Stimulated activated naive CD8-positive, alpha-beta T cell treated with anti-CD3 and anti-CD28 coated beads, Interleukin-15, Interleukin-2, amounts not matched to agents 100 U/mL and 50 U/mL, for 24 hours (primary cell): ENCODE data around the gene HLCS.
A peak's percentile ranks its signal among the peaks of the same experiment; 100 is the strongest.

Source experiments
- ATAC-seq: fragments of 150-1000 bp; cut with Tn5 transposase; one replicate; pipeline ENCODE4 v1.10.0; 2021
- DNase-seq: peaks from one replicate; pipeline ENCODE4 v3.0.0; 2021

The HLCS gene

DNA sequence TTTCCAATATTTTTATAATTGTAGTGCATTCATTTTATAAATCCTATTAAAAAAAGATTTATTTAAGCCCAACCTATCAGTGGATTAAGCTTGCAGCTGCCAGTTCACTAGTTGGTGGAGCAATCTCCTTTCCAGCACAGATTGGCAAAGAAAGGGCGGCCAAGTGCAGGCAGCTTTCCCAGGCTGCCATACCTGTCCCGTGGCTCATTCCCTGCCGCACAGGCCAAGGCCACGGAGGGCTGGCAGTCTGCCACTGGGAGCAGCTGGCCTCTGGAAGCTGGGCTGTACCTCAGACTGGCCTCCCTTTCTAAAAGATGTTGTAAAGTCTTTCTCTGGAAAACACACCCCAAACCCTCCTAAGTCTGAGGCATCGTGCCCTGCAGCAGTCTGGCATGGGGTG, 193.4 kb downstream of the HLCS start:
- DNase-seq (no peak), ATAC-seq (no peak)

DNA sequence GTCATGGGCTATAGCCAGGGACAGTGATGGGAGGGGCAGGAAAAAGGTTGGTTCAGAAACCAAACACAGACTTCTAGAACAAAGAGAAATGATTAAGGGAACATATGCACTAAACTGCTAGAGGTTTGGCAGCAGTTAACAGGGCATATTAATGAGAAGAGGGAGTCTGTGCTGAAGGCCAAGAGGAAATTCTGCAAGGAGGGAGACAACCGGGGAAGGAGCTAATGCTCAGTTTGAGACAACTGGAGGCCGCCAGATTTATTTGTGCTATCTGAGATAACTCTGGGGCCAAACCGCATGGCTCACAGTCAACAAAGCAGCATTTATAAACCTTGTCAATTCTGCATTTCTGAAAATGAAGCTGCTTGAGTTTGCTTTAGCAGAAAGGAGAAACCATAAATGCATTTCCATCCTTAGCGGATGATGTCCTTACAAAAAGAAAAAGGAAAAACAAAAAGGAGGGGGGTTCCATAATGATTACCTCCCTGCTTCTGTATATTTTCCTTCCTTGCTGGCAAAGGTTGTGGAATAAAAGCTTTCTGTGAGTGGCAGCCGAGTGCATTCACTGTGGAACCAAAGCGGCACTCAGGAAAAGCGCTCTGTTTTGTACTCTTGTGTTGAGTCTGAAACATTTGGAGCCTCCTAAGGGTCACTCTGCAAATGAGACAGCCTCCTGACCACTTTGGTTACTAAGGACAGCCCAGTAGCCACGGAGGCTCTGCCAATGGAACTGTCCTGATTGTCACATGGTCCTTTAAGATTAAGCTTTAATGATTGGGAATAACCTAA, 197.2 kb downstream of the HLCS start:
- DNase-seq (no peak), ATAC-seq (no peak)

DNA sequence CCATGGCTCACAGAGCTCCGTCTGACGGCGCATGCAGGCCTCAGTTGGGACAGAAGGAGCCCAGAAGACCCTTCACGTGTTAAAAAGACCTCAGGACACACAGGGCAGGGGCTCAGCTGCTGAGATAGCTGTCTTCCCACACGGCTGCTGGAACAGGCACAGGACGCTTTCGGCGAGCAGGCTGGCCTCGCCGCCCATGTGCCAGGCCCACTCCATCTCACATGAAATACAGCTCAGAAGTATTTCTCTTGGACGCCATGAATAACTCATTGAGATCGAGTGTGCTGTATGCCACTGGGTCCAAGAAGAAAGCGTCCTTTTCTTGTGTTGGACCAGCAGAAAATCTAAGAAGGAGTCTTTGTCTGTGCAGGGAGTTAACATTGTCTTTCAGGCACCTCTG, 198.0 kb downstream of the HLCS start:
- ATAC-seq (no peak), DNase-seq (no peak)

DNA sequence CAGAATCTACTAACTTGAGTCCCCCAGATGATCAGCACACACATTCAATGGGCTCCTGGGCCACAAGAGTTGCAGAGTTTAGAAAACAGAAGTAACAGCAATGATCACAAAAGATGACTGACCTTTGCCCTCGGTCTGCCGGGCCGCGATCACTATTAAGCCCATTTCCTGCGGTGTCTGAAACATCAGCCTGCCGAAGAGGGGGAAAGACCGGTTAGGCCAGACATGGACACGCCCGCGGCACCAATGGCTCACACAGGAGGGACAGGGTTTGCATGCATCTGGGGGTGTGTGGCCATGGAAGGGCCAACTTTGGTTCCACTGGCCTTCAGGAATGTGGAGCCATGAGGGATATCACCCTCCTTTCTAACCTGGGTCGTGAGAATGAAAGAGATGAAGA, 199.4 kb downstream of the HLCS start:
- DNase-seq (no peak), ATAC-seq (no peak)

DNA sequence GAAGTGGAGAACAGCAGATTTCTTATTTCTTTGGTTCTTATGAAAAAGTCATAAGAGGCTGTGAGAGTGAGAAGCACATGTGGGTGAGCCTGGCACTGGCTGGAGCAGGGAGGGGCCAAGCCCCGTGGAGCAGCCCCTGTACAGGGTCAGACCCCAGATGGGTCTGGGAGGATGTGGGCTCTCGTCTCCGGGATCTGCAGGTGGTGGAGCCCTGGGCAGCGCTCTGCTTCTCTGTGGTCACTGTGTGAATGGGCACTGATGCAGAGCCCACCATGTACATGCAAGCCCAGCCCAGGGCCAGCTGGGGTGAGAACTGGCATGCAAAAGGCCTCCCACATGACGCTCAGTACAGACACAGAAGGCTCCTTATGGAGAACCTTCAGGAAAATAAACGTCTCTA, 200.0 kb downstream of the HLCS start:
- ATAC-seq: no peak

DNA sequence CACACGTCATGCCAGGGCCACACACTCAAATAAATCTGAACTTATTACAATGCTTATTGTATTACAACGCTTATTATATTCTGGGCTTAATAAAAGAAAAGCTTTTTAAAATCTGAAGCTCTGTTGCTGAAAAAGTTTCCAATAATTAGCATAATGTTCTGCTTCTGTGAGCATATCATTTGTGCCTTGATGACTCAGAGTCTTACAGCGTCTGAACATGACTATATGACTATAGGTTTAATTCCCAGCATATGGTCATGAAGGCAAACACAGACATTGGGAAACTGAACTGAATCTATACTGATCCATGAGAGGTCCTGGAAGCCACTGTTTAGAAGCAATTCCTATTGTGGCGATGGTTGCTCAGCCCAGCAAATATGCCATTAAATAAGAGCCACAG, 201.2 kb downstream of the HLCS start:
- ATAC-seq (no peak), DNase-seq (no peak)

More for the DNA sequence above, 200.0 kb downstream of the HLCS start:
- no peak for DNase-seq

DNA sequence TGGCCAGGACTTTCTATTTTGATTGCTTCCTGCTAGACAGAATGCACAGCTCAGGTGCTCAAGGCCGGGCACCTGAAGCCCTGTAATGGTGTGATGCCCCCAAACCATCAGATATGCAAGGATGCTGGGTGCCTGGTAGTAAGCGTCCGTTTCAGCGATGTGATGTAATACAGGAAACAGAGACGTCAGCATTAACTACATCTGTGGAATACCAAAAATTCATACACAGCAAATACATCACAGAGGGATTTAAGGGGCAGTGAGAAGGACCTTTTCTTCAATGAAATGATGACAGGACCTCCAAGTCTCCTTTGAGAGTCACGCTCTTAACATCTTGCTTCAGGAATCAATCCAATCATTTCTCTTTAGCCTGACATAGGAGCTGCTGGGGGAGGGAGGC, 203.2 kb downstream of the HLCS start:
- DNase-seq: no peak

DNA sequence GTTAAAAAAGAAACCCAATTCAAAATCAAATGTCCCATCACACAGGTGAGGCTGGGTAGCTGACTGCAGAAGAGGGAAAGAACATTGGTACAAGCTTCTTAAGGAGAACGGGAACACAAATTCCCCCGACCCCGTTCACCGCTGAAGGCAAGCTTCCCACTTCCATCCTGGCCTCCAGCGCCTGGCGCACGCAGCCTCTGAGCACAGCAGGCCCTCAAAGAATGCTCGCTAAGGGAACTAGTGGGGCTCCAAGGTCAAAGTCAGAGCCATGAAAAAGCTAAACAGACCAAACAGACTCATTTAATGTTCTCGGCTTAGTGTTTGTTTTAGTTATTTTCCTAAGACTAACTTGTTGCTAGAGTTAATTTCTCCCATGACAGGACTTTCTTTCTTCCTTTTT, 203.8 kb downstream of the HLCS start:
- DNase-seq: no peak
- no peak for ATAC-seq

More for the DNA sequence above, 203.2 kb downstream of the HLCS start:
- no peak for ATAC-seq

DNA sequence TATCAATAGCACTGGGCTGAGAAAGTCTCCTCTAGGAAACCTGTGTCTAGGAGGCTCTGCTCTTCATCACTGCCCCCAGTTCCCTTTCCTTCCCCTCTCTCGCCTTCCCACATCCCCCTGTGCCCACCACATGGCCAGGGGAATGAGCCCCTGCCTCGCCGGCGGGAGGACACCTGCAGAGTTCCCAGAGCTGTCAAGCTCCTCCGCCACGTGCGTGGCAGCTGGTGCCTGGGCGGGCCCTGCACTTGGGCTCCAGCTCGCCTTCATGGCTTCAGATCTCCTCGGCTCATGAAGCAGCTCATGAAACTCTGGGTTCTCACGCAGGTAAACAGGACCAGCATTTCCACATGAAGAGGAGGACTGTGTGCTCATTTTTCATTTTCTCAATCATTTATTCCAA, 204.8 kb downstream of the HLCS start:
- DNase-seq (no peak), ATAC-seq (no peak)

DNA sequence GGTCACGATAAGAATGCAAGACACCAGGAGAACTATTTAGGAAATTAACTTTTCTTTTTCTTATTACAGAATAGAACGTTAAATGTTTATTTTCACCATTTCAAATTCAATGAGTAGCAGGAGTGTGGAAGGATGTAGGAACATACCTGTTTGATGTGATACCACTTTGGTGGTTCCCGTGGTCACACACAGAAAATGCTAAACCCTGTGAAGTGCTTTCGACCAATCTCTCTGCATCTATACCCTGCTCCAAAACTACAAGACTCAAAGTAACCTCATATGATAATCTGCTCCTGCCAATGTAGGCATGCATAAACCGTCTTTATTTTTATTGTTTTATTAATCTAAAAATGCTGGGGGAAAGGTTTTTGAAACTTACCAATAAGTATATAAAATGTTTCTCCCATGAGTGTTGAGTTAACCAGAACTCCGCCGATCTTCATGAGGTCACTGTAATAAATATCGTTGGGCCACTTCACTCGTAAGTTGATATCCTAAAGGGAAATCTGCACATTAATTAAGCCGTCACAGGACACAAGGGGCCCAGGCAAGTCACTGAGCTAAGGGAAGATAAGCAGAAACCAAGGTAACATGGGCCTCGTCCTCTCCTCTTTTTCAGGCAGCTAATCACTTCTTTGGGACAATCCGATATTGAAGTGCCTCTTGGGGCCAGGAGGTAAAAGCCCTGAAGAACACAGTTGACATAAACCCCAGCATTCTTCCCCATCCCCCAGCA, 207.0 kb downstream of the HLCS start:
- DNase-seq (no peak), ATAC-seq (no peak)

DNA sequence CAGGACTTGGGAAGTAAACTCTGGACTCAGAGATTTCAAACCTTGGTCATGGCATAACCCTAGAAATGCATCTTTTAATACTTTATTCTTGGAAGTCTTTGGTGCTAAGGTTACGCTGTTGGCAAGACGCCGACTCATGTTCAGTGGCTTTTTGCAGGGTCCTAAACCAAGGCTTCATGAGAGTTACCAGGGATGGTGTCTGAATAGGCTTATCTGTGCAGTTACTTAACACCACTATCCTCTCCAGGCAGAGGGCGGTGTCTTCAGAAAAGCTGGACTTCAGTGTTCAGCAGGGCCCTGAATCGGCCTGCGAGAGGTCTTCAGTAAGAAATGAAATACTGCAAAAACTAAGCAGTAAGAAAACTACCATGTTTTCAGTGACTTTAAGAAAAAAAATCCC, 209.3 kb downstream of the HLCS start:
- ATAC-seq: no peak

DNA sequence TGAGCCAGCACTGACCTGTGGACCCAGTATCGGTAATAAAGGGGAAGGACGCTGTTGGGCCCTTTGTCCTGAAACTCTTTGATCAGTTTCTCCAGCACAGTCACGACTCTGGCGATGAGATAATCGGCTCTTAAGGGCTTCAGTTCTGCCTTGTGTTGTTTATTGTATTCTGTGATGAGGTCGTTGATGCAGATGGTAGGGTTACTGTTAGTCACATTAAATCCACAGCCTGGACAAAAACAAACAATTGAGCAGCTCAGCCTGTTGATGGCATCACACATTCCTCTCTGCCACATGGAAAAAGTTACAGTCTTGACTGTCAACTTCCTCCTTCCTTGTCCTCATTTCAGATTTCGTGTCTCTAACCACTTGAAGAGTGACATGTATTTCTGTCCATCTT, 209.9 kb downstream of the HLCS start:
- DNase-seq: no peak
- ATAC-seq: no peak

More for the DNA sequence above, 209.3 kb downstream of the HLCS start:
- no peak for DNase-seq

DNA sequence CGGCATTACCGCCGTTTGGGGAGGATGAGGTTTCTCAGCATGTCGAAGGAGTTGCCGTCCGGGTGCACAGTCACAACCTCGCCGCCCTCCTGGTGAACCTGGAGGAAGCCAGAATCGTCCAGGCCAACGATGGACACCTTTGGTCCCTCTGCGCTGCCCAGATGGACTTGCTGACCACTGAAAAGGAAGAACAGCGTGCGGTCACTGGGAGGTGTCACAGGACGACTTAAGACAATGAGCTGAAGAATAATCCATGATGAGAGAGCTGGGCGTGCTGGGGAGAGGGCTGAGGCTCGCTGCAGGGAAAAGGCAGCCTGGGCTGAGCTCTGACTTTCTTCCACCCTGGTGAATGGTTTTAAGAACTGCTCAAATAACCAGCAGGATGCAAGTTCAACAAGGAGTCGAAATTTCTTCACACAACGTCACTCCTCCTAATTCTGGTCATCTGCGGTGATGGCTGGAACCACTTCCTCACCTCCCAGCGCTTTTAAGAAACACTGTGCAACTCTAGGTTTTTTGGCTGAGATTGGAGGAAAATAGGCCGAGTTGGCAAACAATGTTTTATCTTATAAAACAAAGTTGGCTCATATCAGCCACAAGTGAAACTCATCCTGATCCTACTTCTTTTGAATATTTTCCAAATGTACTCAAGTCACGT, 212.1 kb downstream of the HLCS start:
- DNase-seq: no peak

DNA sequence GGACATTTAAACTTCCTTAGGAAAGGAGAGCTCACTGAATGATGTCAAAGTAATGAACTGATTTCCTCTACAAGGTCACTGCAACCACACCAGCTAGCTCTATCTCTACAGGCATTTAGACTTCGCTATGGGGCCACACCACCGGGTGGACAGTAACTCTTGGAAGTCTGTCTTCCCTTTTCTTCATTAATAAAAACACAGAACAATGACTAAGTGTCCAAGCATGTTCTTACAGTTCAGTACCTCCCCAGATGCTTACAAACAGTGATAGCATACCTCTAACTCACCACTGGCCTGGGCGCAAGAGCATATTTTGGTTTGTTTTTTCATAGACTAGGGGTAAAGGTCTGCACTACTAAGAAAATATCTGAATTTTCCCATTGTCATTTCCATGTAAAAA, 212.9 kb downstream of the HLCS start:
- DNase-seq: no peak
- no peak for ATAC-seq

More for the DNA sequence above, 212.1 kb downstream of the HLCS start:
- ATAC-seq: no peak

DNA sequence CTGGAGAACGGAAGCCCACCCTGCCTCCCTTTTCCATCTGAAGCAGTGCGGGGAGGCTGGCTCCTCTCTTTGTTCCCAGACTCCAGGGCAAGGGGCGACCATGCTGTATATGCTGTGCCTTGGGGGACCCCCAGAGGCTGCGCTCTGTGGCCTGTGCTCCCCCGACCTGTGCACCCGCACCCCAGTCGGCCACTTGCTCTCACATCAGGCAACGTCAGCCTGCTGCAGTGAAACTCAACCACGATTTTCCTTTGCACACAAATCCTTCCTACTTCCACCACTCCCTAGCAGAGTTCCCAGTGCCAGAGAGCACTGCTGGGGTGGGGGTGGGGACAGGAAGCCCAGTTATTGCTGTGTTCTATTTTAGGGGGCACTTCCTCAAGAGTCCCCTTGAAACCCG, 215.1 kb downstream of the HLCS start:
- ATAC-seq (no peak), DNase-seq (no peak)

DNA sequence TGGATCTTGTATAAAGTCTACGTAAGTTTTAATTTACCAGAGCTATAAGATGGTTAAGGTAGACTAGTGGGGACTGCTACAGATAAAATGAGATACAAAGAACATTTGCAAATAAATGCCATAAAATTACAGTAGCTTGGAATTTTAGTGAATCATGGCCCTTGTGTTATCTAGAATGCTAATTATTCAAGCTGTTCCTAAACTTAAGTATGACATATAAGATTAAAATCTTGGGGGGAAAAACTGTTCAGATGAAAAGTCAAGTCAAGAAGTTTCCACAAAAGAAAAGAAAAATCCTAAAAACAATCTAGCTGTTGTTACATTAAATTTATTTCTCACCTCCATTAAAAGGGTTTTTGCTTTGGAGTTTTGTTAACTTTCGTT, 215.9 kb downstream of the HLCS start:
- ATAC-seq: no peak
- DNase-seq: no peak

DNA sequence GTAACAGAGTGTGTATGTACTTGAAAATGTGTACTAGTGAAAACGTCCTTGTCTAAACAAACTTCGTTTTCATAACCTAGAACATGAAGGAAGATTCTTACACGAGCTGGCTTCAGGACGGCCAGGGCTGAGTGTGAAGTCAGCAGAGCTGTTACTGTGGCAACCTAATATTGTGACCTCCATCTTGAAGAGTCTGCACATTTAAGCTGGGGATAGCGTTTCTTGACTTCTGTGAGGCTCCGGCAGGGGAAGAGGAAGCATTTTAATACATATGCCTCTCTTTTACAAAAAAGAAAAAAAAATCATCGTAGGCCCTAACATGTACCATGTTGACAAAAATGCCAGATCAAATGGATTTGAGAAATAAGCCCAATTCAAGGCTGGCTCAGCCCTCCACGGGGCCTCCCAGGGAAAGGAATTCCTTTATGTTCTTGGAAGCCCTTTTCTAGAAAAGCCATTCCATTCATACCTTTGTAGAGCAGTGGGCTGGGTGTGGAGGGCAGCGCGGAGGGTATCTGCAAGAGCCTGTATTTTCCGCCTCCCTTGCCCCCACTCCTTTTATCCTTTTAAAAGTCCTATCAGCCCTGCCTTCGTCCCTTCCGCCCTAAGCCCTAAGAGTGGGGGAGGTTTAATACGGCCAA, 216.4 kb downstream of the HLCS start:
- DNase-seq (no peak), ATAC-seq (no peak)

DNA sequence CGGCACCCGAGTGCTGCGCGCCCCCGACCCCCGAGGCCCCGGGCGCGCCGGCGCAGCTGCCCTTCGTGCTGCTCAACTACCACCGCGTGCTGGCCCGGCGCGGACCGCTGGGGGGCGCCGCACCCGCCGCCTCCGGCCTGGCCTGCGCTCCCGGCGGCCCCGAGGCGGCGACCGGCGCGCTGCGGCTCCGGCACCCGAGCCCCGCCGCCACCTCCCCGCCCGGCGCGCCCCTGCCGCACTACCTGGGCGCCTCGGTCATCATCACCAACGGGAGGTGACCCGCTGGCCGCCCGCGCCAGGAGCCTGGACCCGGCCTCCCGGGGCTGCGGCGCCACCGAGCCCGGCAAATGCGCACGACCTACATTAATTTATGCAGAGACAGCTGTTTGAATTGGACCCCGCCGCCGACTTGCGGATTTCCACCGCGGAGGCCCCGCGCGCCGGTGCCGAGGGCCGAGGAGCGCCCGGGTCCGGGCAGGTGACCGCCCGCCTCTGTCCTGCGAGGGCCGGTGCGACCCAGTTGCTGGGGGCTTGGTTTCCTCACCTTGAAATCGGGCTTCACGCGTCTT, 218.6 kb downstream of the HLCS start:
- DNase-seq (peak; percentile 70), ATAC-seq (peak; percentile 73)

DNA sequence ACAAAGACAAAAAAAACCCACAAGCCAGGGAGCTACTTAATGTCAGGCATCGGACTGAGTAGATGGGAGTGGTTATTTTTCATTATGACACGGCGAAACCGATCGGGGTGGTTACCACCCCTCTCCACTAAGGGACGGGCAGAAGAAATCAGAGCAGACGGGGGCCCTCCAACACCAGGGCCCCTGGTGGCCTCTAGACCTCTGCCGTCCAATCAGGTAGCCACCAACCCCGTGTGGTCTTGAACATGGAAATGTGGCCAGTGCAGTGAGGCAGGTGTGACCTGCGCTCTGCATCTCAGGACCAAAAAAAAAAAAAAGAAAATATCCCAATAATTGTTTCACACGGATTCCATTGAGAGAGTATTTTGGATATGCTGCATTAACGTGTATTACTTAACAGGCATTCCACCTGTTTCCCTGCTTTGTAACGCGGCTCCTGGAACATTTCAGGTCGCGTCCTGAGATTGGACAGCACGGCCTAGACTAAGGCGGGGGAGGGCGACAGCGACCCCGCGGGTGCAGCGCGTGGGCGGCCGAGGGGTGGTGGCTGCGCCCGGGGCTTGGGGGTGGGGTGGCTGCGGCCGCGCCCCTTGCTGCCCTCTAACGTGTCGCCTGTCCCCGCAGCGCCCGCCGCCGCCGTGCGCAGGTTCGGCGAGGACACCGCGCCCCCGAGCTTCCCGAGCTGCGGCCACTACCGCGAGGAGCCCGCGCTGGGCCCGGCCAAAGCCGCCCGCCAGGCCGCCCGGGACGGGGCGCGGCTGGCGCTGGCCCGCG, 219.2 kb downstream of the HLCS start:
- DNase-seq (peak; percentile 8), ATAC-seq (peak; percentile 3)

DNA sequence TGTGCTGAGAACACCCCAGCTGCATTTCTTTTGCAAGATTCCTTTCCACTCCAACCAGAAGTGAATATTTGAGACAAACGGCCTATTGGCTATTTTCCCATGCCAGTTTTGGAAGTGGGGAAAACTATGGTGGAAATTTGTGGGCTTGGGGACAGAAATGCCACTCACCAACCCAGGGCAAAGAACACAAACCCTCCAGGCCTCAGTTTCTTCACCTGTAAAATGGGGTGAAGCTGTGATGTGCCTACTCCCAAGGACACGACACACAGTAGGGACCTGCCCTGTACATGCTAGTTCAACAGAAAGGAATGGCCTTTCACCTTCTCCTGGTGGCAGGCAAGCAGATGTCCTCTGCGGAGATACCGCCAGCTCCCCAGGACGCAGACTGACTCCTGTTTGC, 221.0 kb downstream of the HLCS start:
- no peak for DNase-seq
- ATAC-seq: no peak

DNA sequence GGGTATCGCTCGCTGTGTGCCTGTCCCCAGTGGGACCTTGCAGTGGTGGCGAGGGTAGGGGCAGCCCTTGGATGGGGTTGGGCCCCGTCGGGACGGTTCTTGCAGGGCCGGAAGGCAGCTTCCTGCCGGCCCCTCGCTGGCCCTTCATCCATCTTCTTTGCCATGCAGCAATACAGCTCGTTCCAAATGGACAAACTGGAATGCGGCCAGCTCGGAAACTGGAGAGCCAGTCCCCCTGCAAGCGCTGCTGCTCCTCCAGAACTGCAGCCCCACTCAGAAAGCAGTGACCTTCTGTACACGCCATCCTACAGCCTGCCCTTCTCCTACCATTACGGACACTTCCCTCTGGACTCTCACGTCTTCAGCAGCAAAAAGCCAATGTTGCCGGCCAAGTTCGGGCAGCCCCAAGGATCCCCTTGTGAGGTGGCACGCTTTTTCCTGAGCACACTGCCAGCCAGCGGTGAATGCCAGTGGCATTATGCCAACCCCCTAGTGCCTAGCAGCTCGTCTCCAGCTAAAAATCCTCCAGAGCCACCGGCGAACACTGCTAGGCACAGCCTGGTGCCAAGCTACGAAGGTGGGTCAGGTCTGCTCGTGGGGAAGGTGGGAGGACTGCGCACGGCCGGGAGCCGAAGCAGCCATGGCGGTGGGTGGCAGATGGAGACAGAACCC, 221.8 kb downstream of the HLCS start:
- ATAC-seq: no peak

More for the DNA sequence above, 221.8 kb downstream of the HLCS start:
- no peak for DNase-seq
